GM12801 (cell line): ENCODE results near the gene LBHD2.

Source experiments
- CTCF ChIP-seq: IDR thresholded peaks from one replicate; pipeline ENCODE4 v1.5.1; 2011; ENCODE audit warnings: control low read depth; ENCODE audit not compliant: insufficient read length; ENCODE audit errors: extremely low read depth

Gene LBHD2

GRCh38 chr14:103137689-103138300, 53.8 kb downstream of the LBHD2 start:
- no peak for TF ChIP-seq CTCF

- TF ChIP-seq CTCF: no peak
Observed at GRCh38 chr14:103138301-103139131, 54.5 kb downstream of the LBHD2 start.

- TF ChIP-seq CTCF: no peak
Observed at GRCh38 chr14:103139132-103140025, 55.4 kb downstream of the LBHD2 start.
